Measurements from ENCODE around the gene TMEM14A.
"Not testable (repeated sequence)": the region's sequence is repeated elsewhere in the genome, so short reads cannot be mapped to it uniquely, and the experiment has no call there.

The TMEM14A gene

DNA sequence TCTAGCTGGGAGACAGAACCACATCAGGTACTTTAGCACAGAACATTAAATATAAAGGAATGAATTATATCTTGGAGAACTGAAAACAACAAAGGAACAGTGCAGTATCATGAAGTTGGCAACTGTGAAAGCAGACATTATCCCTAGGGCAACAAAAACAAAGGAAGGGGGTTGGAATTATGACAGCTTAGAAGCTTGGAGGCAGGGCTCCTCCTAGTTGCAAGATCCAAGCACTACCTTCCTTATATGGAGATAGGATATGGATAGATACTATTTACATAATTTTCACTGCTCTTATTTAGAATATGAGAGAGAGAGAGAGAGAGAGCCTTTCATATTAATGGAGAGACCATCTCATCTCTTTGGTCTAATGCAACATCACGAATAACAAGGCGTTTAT is 27.0 kb downstream of the TMEM14A start:
- DNase-seq (ENCODE audit: low spot score) = no peak

DNA sequence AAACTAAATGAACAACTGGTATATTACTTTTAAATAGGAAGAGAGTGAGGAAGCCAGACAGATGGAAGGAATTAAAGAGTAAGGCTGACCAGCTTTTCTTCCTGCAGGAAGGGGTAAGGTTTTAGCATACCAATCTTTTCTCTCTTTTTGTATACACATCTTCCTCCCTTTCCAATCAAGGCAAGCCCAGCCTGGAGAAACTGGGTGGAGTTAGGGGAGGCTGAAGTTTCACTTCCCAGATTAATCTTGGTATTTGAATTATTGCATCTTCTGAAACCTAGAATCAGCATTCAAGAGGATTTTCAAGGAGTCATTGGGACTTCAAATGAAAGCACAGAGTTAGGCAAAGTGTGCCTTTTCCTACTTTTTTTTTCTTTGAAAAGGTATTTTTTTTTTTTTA is 33.1 kb downstream of the TMEM14A start:
- no peak for DNase-seq (ENCODE audit: low spot score)

DNA sequence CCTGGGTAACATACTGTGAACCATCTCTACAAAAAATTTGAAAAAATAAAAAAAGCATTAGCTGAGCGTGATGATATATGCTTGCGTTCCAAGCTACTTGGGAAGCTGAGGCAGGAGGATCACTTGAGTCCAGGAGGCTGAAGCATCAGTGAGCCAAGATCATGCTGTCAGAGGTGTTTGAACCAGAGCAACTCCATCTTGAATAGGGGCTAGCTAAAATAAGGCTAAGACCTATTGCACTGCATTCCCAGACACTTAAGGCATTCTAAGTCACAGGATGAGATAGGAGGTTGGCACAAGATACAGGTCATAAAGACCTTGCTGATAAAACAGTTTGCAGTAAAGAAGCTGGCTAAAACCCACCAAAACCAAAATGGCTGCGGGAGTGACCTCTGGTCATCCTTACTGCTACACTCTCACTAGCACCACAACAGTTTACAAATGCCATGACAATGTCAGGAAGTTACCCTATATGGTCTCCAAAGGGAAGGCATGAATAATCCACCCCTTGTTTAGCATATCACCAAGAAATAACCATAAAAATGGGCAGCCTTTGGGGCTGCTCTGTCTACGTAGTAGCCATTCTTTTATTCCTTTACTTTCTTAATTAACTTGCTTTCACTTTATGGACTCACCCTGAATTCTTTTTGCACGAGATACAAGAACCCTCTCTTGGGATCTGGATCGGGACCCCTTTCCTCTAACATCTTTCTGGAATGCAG is 34.0 kb downstream of the TMEM14A start:
- DNase-seq (ENCODE audit: low spot score) = not testable (repeated sequence)

GRCh38 chr6:52706001-52706400 is 35.1 kb downstream of the TMEM14A start:
- no peak for DNase-seq (ENCODE audit: low spot score)

DNA sequence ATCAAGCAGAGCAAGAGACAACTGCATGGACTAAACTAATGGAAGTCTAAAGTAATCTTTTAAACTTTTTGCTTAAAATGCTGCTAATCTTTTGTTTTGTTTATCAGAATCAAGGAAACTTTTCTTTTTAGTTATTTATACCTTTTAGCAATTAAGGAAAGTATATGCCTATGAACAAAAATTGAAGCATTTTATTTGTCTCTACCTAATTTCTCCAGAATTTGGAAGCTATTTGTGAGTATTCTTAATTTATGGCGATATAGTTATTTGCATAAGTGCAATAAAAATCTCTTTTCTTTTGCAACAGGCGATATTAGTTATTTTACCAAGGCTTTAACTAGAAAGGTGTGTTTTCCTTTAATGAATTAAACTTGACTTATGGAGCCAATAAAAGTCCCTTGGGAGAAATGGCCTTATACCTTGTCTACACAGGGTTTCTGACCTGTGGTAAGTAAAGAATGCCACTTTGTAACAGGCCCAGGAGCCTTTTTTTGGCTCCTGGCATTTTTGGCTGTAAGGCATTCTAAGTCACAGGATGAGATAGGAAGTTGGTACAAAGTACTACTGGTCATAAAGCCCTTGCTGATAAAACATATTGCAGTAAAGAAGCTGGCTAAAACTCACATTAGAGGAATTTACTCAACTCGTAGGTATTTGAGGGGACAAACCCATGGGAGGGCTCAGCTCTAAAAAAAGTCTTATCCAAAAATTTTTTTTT is 37.2 kb downstream of the TMEM14A start:
- DNase-seq (ENCODE audit: low spot score) = no peak

- DNase-seq (ENCODE audit: low spot score) = no peak
These were observed 41.2 kb downstream of the TMEM14A start for GRCh38 chr6:52712136-52712535.

GRCh38 chr6:52714761-52715160 is 43.8 kb downstream of the TMEM14A start:
- DNase-seq (ENCODE audit: low spot score) = not testable (repeated sequence)

DNA sequence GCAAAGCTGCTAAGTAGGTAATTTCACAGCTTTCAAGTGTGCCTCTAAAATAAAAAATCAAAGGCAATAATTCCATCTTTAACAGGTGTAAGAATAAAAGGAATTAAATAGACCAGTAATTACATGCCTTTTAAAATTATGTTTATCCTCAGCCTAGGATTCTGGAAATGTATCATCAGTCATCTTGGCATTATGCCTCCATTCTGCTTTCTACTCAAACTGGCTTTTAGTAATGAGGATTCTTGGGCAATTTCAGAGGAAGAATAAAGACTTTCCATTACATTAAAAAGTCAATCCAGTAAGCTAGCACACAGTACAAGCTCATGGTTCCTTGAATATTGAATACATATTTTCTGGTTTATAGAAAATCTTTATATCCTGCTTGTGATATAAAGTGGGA is 47.6 kb downstream of the TMEM14A start:
- no peak for DNase-seq (ENCODE audit: low spot score)

- no peak for DNase-seq (ENCODE audit: low spot score)
These were observed 49.4 kb downstream of the TMEM14A start for GRCh38 chr6:52720321-52720720.

DNA sequence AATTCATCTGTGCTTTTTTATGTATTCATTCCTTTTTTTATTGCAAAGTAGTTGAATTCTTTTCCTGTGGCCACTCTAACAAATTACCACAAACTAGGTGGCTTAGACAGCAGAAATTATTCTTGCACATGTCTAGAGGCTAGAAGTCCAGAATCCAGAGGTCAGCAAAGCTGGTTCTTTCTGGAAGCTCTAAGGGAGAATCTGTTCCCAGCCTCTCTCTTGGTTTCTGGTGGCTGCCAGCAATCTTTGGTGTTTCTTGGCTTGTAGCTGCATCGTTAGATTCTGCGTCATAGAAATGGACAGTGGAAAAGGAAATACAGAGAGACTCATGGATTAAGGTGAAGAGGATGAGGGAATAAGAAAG is 53.1 kb downstream of the TMEM14A start:
- DNase-seq (ENCODE audit: low spot score) = no peak

DNA sequence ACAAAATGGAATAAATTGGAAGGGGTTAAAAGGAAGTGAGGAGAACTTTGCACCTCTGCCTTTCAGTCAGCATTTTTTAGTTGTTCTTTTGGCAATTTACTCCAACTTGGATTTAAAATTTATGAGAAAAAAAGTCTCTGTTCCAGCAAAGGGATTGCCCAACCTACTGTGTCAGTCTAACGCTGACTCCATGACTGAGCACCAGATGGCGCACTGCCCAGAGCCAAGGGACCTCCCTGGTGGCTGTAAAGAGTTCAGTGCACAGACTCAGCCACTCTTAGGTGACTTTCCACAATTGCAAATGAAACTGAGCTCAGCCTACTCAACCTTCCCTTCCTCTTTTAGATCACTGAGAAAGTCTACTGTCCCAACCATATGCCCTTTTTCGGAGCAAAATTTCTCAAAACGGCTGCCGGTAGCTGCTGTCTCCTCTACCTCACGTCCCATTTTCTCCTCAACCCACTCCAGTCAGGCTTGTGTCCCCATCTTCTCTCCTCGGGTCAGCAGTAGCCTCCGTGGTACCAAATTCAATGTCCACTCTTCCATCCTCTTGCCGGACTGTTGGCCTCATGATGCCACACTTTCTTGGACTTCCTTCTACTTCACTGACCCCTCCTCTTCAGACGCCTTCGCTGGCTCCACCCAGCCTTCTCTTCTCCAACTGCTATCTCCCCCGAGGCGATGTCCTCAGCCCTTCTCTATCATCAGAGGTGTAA is 53.7 kb downstream of the TMEM14A start:
- DNase-seq (ENCODE audit: low spot score) = peak; percentile 9

DNA sequence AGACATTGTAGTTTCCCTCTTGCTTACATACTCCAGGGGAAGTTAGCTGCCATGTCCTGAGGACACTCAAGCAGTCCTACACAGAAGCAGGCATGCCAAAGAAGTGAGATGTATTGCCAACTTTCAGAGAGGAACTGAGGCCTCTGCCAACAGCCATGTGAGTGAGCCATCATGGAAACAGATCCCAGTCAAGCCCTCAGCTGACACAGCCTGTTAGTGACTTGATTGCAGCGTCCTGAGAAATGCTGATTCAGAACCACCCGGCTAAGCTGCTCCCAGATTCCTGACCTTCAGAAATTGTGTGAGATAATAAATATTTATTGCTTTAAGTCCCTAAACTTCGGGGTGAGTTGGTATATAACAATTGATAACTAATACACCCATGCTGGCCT is 54.2 kb downstream of the TMEM14A start:
- DNase-seq (ENCODE audit: low spot score) = no peak

DNA sequence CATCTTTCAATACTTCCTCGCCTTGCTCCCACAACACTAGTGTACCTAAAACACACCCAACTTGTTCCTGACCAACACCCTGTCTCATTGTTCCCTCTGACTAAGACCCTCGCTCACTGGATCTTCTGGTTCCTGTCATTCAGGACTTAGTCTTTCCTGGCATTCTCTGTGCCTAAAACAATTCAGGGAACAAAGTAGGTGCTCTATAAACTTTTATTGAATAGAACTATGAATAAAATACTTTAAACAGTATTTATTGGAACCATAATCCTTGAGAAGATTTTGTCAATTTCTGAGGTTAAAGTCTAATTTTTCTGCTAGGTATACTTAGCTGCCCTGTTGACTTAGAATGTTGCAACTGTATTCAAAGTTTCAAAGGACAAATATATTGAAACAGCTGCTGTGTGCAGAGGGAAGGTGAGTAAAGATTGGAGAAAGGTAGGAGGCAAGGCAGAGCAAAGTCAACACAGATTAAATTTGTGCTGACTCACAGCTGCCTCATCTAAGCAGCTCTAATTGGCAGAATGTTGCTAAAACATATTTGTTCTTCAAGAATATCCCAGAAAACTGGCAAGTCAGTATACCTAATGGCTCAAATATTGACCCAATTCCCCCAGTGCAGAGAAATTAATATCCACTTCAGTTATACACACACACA is 54.8 kb downstream of the TMEM14A start:
- DNase-seq (ENCODE audit: low spot score) = no peak

- no peak for DNase-seq (ENCODE audit: low spot score)
These were observed 55.3 kb downstream of the TMEM14A start for GRCh38 chr6:52726193-52726542.

- DNase-seq (ENCODE audit: low spot score) = no peak
These were observed 56.0 kb downstream of the TMEM14A start for GRCh38 chr6:52726741-52727535.

DNA sequence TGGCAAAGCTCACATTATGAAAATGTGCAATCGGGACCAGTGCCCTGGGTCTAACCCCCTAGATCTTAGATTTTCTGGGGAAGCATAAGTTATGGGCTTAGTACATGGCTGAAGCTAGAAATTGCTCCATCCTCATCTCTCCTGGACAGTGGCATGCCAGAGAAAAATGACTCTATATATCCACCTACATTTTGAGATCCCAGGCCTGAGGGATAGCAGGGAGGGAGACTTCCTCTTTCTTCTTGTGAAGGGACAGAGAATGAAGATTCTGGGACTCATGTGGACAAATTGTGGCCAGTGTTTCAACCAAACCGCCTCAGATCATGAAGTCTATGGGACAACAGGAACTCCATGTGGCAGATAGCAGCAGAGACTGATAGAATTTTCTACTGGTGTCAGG is 57.0 kb downstream of the TMEM14A start:
- DNase-seq (ENCODE audit: low spot score) = no peak

DNA sequence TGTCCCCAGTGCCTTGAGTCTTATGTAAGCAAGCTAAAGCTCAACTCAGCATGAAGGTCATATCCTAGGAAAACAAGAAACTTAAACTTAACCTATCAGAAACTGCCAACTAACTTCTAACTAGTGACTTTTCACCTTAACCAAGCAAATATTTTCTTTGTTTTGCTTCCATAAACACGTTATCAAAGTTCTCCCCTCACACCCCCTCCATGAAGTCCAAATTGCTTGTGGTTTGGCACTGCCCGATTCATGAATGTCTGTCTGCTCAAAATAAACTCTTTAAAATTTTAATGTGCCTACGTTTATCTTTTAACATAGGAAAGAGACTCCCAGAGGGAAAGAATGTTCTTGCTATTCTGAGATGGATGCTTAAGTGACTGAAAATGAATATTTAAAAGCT is 57.5 kb downstream of the TMEM14A start:
- no peak for DNase-seq (ENCODE audit: low spot score)

DNA sequence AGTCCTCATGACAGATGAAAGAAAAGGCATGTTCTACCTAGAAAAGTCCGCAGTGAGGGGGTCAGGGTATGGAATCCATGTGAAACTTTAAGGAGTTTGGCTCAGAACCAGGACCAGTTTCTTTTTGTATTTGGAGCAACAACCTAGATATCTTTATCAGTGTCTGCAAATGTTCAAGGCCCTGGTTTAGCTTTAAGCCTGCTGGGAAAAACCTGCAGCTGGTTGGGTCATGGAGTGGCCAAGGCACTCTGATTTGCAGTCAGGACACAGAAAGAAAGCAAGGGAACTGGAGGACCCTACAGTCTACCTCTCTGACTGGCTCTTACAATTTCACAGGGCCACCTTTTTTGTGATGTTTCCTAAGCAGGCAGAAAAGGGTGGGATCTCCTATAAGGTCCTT is 58.7 kb downstream of the TMEM14A start:
- no peak for DNase-seq (ENCODE audit: low spot score)

DNA sequence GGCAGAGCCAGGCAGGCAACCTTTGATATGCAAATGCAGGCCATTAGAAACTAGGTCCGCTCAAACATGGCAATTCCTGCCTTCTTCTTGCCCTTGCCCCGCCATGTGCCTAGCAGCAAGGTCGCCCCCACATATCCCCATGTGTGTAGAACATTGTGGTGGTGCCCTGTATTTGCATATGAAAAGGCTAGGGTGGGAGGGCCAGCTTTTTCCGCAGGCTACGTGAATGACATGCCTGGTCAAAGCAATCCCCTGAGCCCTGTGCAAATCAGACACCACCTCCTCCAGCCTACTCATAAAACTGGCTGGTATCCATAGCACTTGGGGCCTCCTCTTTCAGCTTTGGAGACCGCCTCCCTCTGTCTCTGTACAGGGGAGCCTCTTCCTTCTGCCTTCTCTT is 60.8 kb downstream of the TMEM14A start:
- no peak for DNase-seq (ENCODE audit: low spot score)

- DNase-seq (ENCODE audit: low spot score) = no peak
These were observed 62.3 kb downstream of the TMEM14A start for GRCh38 chr6:52733172-52733571.

DNA sequence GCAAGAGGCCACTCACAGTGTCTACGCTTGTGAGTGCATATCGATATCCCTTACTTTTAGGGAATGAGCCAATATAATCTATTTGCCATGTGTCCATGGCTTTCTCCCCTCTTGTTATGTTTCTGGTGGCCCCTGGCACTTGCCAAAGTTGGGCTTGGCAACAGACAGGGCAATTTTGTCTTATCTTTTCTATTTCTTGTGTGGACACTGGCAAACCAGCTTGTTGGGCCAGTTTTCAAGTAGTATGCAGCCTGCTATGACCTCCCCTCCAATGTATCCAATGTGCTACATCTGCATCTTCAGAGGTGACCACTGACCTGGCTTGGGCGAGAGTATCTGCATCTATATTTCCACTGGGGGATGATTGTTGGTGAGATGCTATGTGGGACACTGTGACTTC is 63.2 kb downstream of the TMEM14A start:
- DNase-seq (ENCODE audit: low spot score) = no peak

- no peak for DNase-seq (ENCODE audit: low spot score)
These were observed 64.2 kb downstream of the TMEM14A start for GRCh38 chr6:52735071-52735470.

All from globus pallidus (tissue), 1 donor.